Heart left ventricle (tissue), 13 donors: ENCODE results near the gene SCRN1.

Source experiments
- CTCF ChIP-seq, 12 donors: fragments of 200-600 bp; sonication (generic) in 4 of 12; IDR thresholded peaks; one replicate each; pipeline versions ENCODE4 v1.5.0 to v1.8.0; 2018 to 2022; ENCODE audit warnings: antibody characterized with exemption in 12 of 12, mild to moderate bottlenecking in 5 of 12
- POLR2A ChIP-seq, 2 donors: fragments of 450-650 bp; IDR thresholded peaks; one replicate each; pipeline ENCODE4 v1.6.1; 2017; ENCODE audit warnings: antibody characterized with exemption in 2 of 2, mild to moderate bottlenecking in 2 of 2, moderate library complexity in 2 of 2
- donor health status: ischemic (EF 13 %, LVEDD 7.1; RV severe dilation, severe dysfunction).
- donor health status: DM: no; HTN: yes; CAD: no.
- donor health status: DM: no; HTN: no; CAD: no.
- donor health status: ischemic (EF 25% LVEDD 6.9; RV normal size, moderate dysfunction).
- donor health status: ischemic (EF 25% LVEDD 5.7; RV mildly dilated, moderate dysfunction).
- donor health status: ischemic (EF 35%, LVEDD 5.7; RV mildly dilated, moderate dysfunction).
- donor health status: nonischemic (EF 11% LVEDD 7.7; RV severe dilation, severe dysfunction).
- donor health status: DM: yes; HTN: yes; CAD: no.
- donor health status: PGD.
- donor health status: ischemic (EF 29% LVEDD 5.4; RV normal size, mild dysfunction).
- donor health status: nonischemic (EF 23%, LVEDD 6.1; RV moderate dilation, normal function).

GRCh38 chr7:29977886-29978651 is 11.5 kb downstream of the SCRN1 start:
- TF ChIP-seq CTCF (IDR thresholded peaks at IDR 0.05) (no peak), POLR2A (IDR thresholded peaks at IDR 0.05) (no peak)
